ENCODE results near the gene KRT75.
"Not testable (repeated sequence)": the region's sequence is repeated elsewhere in the genome, so short reads cannot be mapped to it uniquely, and the experiment has no call there.

The KRT75 gene

GRCh38 chr12:52434081-52434733 lies at the start of gene KRT75:
TSS of gene KRT75 (minus strand) at chr12:52434371. CDS start at chr12:52434304, 67 bp downstream.
- no peak for FAIRE-seq

DNA sequence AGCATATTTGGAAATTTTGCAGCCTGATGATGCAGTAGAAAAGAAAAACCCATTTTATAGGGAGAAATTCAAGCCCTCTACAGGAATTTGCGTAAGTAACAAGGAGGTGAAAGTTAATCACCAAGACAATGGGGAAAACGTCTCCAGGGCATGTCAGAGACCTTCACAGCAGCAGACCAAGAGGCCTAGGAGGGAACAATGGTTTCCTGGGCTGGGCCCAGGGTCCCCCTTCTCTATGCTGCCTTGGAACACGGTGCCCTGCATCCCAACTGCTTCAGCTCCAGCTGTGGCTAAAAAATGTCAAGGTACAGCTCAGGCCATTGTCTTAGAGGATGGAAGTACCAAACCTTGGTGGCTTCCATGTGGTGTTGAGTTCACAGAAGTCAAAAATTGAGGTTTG lies 45.9 kb upstream of the KRT75 start:
- FAIRE-seq: no peak

DNA sequence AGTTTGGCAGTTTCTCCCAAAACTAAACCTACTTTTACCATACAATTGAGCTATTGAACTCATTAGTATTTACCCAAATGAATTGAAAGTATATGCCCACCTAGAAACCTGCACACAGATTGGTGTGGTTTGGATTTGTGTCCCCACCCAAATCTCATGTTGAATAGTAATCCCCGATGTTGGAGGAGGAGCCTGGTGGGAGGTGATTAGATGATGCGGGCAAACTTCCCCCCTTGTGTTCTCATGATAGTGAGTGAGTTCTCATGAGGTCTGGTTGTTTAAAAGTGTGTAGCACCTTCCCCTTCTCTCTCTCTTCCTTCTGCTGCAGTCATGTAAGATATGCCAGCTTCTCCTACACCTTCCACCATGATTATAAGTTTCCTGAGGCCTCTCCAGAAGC lies 43.5 kb upstream of the KRT75 start:
- FAIRE-seq: no peak

- FAIRE-seq: no peak
Measured at GRCh38 chr12:52474212-52474611, 40.0 kb upstream of the KRT75 start.

GRCh38 chr12:52473768-52474167 lies 39.6 kb upstream of the KRT75 start, which contains the start of gene KRT6C:
TSS of gene KRT6C (minus strand) at chr12:52473805. CDS start at chr12:52473737, 68 bp downstream.
- FAIRE-seq: no peak

- no peak for FAIRE-seq
Measured at GRCh38 chr12:52469853-52470252, 35.7 kb upstream of the KRT75 start.

DNA sequence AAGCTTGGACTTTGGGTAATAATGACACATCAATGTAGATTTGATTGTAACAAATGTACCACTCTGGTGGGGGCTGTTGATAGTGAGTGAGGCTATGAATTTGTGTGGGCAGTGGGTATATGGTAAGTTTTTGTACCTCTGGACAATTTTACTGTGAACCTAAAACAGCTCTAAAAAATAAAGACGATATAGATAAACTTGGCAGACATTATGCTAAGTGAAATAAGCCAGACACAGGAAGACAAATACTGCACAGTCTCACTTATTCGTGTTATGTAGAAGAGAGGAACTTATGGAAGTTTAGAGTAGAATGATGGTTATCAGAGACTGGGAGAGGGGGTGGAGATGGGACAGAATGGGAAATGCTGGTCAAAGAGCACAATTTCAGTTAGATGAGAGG lies 30.7 kb upstream of the KRT75 start:
- no peak for FAIRE-seq

GRCh38 chr12:52461693-52462092 lies 27.5 kb upstream of the KRT75 start:
- no peak for FAIRE-seq

GRCh38 chr12:52458861-52459260 lies 24.7 kb upstream of the KRT75 start:
- FAIRE-seq: no peak

GRCh38 chr12:52455821-52456220 lies 21.6 kb upstream of the KRT75 start:
- no peak for FAIRE-seq

DNA sequence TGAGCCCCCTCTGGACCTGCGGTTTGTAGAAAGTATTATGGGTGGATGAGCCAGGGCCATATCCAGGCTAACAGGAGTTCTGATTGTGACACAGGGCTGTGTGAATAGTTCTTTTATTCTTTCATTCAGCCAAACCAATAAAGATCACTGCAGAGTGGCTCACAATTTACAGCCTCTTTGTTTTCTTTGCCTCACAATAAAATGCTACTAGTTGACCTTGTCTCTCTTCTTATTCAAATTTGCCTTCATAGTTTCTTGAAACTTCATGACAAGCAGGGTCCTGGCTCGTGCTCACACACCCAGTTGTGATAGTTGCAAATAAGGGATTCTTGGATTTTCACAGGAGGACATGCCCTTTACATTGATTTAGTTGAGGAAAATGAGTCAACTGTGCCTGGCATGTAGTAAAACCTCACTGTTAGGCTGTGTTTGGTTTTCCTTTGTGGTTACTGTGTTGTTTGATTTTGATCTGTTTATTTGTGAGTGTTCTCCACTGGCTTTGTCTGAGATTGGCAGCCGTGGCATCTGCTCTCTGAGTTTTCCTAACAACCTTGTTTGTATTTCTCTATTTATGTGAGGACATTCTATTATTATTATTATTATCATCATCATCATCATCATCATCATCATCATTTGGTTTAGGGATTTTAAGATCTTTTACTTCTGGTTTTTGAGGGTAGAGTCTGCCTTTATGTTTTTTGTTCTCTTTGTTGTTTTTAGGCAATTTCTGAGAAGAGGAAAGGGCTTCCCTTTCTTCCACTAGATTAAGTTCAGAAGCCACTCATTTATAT lies 20.4 kb upstream of the KRT75 start:
- no peak for FAIRE-seq

DNA sequence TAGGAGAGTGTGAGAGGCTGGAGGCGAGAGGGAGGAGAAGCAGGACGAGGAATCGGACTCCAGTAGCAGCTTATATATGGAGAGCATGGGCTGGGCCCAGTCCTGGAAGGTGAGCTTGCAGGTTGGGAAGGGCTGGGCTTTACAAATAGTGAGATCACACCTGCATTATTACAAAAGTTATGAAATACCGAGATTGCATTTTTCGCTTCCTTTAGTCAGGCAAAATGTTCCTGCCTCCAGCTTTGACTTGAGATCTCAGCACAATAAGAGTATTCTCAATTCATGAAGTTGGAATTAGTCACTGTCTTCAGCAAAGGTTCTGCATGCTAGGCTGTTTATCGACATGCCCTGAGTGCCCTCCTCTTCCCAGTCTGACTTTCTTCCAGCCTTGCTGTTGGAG lies 17.9 kb upstream of the KRT75 start, which contains the start of gene KRT6B:
Gene KRT6B (minus strand): TSS at position 46 of the 400 bp plus-strand sequence. CDS start 68 bp downstream, outside the sequence.
- FAIRE-seq: no peak

DNA sequence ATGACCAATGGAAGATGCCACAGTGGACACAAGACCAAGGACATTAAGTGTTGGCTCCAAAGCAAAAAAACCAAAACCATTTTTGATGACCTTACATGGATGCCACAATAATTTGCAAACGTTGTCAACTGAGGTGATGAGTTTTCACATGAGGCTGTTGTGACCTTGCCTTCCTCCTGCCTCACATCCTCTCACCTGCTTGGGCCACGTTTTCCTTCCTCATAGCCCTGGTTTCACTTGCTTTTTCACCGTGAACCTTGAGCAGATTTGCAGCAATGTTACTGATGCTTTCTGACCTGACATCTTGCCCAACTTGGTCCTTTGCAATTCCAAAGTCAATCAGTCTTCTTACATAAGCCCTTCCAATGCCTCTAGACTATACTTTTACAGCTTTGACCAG lies 14.1 kb upstream of the KRT75 start:
- no peak for FAIRE-seq

- FAIRE-seq: not testable (repeated sequence)
Measured at GRCh38 chr12:52447196-52447595, 13.0 kb upstream of the KRT75 start.

DNA sequence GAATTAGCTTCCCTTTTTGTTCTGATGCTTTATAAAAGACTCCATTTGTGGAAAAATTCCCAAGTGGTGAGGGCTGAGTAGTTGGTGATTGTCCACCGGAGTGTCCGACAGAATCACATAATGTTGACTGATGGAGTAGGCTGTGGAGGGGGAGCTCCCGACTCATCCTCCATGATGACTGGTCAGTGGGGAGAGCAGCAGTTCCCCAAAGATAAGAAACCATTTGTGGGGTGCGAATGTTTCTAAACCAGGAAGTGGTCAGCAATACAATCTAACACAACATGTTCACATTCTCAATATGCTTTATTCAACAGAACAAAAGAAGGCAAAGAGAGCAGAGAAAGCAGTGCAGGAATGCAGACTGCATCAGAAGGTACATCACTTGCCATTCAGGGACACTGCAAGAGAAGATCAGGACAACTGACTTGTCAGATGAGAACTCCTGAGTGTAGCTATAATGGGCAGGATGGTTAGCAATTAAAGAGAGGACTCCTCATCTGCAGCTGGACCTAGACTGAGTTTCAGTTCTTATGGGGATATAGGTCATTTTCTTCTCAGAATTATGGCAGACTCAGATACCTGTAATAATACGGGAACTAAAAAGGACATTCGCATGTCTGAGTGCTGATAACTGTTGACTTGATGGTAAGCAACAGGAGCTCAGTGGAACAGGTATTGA lies 12.3 kb upstream of the KRT75 start:
- no peak for FAIRE-seq

DNA sequence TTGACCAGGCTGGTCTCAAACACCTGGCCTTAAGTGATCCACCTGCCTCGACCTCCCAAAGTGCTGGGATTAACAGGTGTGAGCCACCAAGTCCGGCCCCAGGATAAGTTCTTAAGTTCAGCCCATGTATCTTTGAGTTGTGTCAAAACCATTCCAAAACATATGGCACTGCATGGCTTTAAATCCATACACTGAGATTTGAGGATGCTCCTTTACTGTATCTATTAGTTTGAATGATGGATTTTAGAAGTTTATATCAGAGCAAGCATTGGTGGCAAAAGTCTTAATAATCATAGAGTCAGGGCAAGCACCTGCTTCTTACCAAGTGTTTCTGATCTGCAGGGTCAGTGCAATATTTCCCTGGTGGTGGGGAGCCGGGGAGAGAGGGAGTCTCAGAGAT lies 11.7 kb upstream of the KRT75 start:
- no peak for FAIRE-seq

DNA sequence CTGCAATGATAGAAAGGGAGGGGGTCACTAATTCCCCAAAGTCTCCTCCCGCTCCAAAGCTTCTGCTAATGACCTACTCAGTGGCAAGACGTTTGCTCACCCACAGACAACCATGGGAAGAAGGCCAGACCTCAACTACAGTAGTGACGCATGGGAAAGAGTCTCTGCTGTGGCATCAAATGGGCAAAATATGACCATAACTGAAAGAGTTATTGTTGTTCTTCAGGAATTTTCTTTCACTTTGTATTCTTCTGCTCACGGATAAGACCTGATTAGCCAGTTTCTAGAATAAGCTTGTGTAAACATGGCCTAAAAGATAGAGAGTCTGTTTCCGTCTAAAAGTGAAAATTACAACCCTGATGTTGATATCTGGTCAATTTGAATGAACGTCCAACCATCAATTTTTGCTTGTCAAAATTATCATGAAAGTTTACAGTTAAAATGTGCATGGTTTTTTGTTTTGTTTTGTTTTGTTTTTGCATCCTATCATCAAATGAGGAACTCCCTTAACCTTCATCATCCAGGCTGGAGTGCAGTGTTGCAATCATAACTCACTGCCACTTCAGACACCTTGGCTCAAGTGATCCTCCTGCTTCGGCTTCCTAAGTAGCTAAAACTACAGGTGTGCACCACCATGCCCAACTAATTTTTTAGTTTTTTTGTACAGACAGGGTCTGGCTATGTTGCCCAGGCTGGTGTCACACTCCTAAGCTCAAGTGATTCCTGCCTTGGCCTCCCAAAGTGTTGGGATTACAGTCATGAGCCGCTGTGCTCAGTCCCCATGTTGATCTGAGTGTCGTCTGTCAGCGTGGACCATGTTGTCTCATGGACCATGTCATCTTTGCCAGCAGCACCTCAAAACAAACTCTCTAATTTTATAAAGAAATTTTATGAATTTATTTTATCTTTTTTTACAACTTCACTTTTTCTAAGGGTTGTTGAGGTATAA lies 10.8 kb upstream of the KRT75 start:
- FAIRE-seq: no peak

- no peak for FAIRE-seq
Measured at GRCh38 chr12:52443966-52444365, 9.8 kb upstream of the KRT75 start.

DNA sequence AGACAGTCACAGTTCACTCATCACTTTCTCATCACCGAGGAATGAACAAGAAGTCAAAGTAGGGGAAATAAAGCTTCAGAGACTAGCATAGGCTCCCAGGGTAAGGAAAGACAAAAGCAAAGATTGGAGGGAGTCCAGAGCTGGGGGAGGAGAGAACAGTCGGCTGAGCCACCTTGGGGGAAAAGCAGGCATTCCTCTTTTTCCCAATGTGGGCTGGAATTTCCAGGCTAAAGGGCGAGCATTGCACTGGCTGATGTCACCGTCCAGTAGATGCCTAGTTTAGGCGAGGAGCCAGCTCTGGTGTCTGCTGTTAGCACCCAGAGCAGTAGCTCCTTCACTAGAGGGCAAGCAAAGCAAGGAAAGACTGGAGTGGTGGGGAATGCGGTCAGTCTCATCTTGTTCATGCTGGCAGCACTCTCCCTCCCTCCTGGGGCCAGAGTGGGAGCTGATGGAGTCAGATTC lies 8.5 kb upstream of the KRT75 start:
- FAIRE-seq: no peak

GRCh38 chr12:52441320-52441911 lies 7.2 kb upstream of the KRT75 start:
- no peak for FAIRE-seq

- no peak for FAIRE-seq
Measured at GRCh38 chr12:52440821-52441319, 6.7 kb upstream of the KRT75 start.

DNA sequence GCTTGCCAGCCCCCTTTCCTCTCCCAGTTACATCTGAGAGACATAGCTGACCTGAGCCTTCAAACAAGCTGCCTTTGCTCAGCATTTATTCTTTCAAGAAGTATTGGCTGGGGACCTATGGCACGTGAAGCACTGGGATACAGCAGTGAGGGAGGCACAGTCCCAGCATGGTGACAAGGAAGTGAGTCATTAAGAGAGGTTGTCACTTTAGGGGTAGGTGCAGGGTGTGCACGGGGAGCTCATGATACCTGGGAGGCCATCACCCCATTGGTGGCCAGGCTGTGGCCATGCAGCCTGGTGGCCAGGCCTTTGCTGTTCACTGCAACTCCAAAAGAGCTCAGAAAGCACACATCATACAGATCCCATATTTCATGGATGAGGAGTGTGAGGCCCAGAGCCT lies 5.7 kb upstream of the KRT75 start:
- FAIRE-seq: no peak
